ENCODE measurements around the gene AP4E1.

AP4E1 gene

GRCh38 chr15:50929062-50929461 is 20.6 kb downstream of the AP4E1 start:
- Histone ChIP-seq H3K9me2 (replicated peaks; ENCODE audit: low read depth, low read length) (no peaks in the 10 kb centered on the region), H2AFZ (ENCODE audit: low read length) (no peak overlapping the region), H3K79me2 (ENCODE audit: insufficient read depth, low read length) (no peaks in the 10 kb centered on the region), H3K36me3 (ENCODE audit: insufficient read depth, low read length) (peaks cover 62% of the 10 kb centered on the region), H3K4me1 (ENCODE audit: insufficient read depth, low read length, poor library complexity, severe bottlenecking) (no peaks in the 10 kb centered on the region), H3K9ac (ENCODE audit: low read depth, low read length, poor library complexity, severe bottlenecking) (no peak overlapping the region), H3K4me3 (ENCODE audit: low read length, poor library complexity, severe bottlenecking) (no peak overlapping the region), H3F3A (ENCODE audit: low read depth) (no peaks in the 10 kb centered on the region), H4K20me1 (ENCODE audit: insufficient read depth, low read length, poor library complexity, severe bottlenecking) (no peaks in the 10 kb centered on the region), H3K27me3 (ENCODE audit: insufficient read depth, low read length, poor library complexity, severe bottlenecking) (no peaks in the 10 kb centered on the region), H3K4me2 (ENCODE audit: low read depth, low read length, poor library complexity, severe bottlenecking) (no peak overlapping the region), H3K9me3 (ENCODE audit: insufficient read depth, low read depth, low read length) (no peaks in the 10 kb centered on the region)
- TF ChIP-seq CTCF (conservative IDR thresholded peaks at IDR 0.05; ENCODE audit: low read length) (no peak), EZH2phosphoT487 (IDR thresholded peaks at IDR 0.05; ENCODE audit: borderline replicate concordance) (no peak)

- TF ChIP-seq CTCF (conservative IDR thresholded peaks at IDR 0.05; ENCODE audit: low read length) = no peak
- TF ChIP-seq EZH2phosphoT487 (IDR thresholded peaks at IDR 0.05; ENCODE audit: borderline replicate concordance) = no peak
- Histone ChIP-seq H3K36me3 (ENCODE audit: insufficient read depth, low read length) (peaks cover 55% of the 10 kb centered on the region), H3K9me2 (replicated peaks; ENCODE audit: low read depth, low read length) (no peaks in the 10 kb centered on the region), H3K27me3 (ENCODE audit: insufficient read depth, low read length, poor library complexity, severe bottlenecking) (no peaks in the 10 kb centered on the region), H3K4me1 (ENCODE audit: insufficient read depth, low read length, poor library complexity, severe bottlenecking) (no peaks in the 10 kb centered on the region), H3K4me3 (ENCODE audit: low read length, poor library complexity, severe bottlenecking) (no peak overlapping the region), H3K9ac (ENCODE audit: low read depth, low read length, poor library complexity, severe bottlenecking) (no peak overlapping the region), H3F3A (ENCODE audit: low read depth) (no peaks in the 10 kb centered on the region), H3K79me2 (ENCODE audit: insufficient read depth, low read length) (no peaks in the 10 kb centered on the region), H3K4me2 (ENCODE audit: low read depth, low read length, poor library complexity, severe bottlenecking) (no peak overlapping the region), H4K20me1 (ENCODE audit: insufficient read depth, low read length, poor library complexity, severe bottlenecking) (no peaks in the 10 kb centered on the region), H2AFZ (ENCODE audit: low read length) (no peak overlapping the region), H3K9me3 (ENCODE audit: insufficient read depth, low read depth, low read length) (no peaks in the 10 kb centered on the region)
Observed at GRCh38 chr15:50930792-50931191, 22.3 kb downstream of the AP4E1 start.

DNA sequence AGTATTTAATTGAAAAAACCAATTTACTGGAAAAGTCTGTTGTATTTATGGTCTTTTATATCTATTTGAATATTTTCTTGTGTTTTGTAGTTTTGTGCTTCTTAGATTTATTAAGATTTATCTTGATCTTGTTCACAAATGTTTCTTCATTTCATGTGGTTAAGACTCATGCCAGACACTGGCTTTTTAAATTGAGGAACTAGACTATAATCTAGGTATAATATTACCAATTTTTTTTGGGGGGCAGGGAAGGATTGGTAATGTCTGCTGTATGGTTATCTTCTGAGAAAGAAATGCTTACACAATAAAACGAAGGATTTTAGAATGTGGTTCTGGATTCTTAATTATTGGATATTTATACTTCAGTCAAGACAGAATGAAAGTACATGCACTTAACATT is 24.9 kb downstream of the AP4E1 start:
- H2AFZ ChIP-seq (ENCODE audit: low read length) = no peak overlapping the region
- no peaks in the 10 kb centered on the region for H3K4me1 ChIP-seq (ENCODE audit: insufficient read depth, low read length, poor library complexity, severe bottlenecking)
- no peaks in the 10 kb centered on the region for H3K9me2 ChIP-seq (replicated peaks; ENCODE audit: low read depth, low read length)
- H3F3A ChIP-seq (ENCODE audit: low read depth) = no peaks in the 10 kb centered on the region
- peaks cover 43% of the 10 kb centered on the region; the same call in 1 of the 2 replicates for H3K36me3 ChIP-seq (ENCODE audit: insufficient read depth, low read length)
- no peaks in the 10 kb centered on the region for H3K27me3 ChIP-seq (ENCODE audit: insufficient read depth, low read length, poor library complexity, severe bottlenecking)
- no peaks in the 10 kb centered on the region for H3K79me2 ChIP-seq (ENCODE audit: insufficient read depth, low read length)
- TF ChIP-seq CTCF (conservative IDR thresholded peaks at IDR 0.05; ENCODE audit: low read length) = no peak
- TF ChIP-seq EZH2phosphoT487 (IDR thresholded peaks at IDR 0.05; ENCODE audit: borderline replicate concordance) = no peak
- no peaks in the 10 kb centered on the region for H4K20me1 ChIP-seq (ENCODE audit: insufficient read depth, low read length, poor library complexity, severe bottlenecking)
- no peaks in the 10 kb centered on the region for H3K9me3 ChIP-seq (ENCODE audit: insufficient read depth, low read depth, low read length)
- H3K4me3 ChIP-seq (ENCODE audit: low read length, poor library complexity, severe bottlenecking) = no peak overlapping the region
- H3K9ac ChIP-seq (ENCODE audit: low read depth, low read length, poor library complexity, severe bottlenecking) = no peak overlapping the region
- H3K4me2 ChIP-seq (ENCODE audit: low read depth, low read length, poor library complexity, severe bottlenecking) = no peak overlapping the region
